Astrocyte (in vitro differentiated cells and primary cell): ENCODE results near the gene ASXL1. TPM values are rescaled to one million over a fixed set of nuclear protein-coding genes. Genes with fewer than 3 reads are reported as not detected.

Experiments
- DNase-seq: peaks from one replicate; pipeline ENCODE4 v3.0.0-alpha.2; 2010; ENCODE audit warnings: low read depth
- FAIRE-seq: peaks from 2 replicates; lab custom pipeline; 2011; peaks lifted over from hg19 to GRCh38; lab: Jason Lieb, UNC
- H2AFZ ChIP-seq: 2 replicates; pipeline ENCODE4 v1.6.0; 2012; ENCODE audit warnings: low read depth, low read length, inconsistent platforms
- H3K27ac ChIP-seq: 2 replicates; pipeline ENCODE4 v1.5.1; 2011; ENCODE audit warnings: low read depth, low read length, inconsistent platforms
- H3K27me3 ChIP-seq: 2 replicates; pipeline ENCODE4 v1.6.0; 2011; ENCODE audit warnings: low read length, inconsistent platforms; ENCODE audit not compliant: insufficient read depth
- H3K36me3 ChIP-seq: 2 replicates; pipeline ENCODE4 v1.5.1; 2011; ENCODE audit warnings: low read length, inconsistent platforms; ENCODE audit not compliant: insufficient read depth
- H3K4me1 ChIP-seq: 2 replicates; pipeline ENCODE4 v1.5.1; 2011; ENCODE audit warnings: low read length, inconsistent platforms; ENCODE audit not compliant: insufficient read depth
- H3K4me2 ChIP-seq: 2 replicates; pipeline ENCODE4 v1.6.0; 2012; ENCODE audit warnings: low read length, inconsistent platforms
- H3K4me3 ChIP-seq: 2 replicates; pipeline ENCODE4 v1.5.1; 2011; ENCODE audit warnings: low read depth, mild to moderate bottlenecking, low read length, inconsistent platforms; ENCODE audit not compliant: insufficient read depth
- H3K79me2 ChIP-seq: 2 replicates; pipeline ENCODE4 v1.6.0; 2012; ENCODE audit warnings: mild to moderate bottlenecking, low read length, inconsistent platforms; ENCODE audit not compliant: insufficient read depth
- H3K9ac ChIP-seq: 2 replicates; pipeline ENCODE4 v1.6.0; 2012; ENCODE audit warnings: mild to moderate bottlenecking, low read length, inconsistent platforms
- H3K9me3 ChIP-seq: 2 replicates; pipeline ENCODE4 v1.5.1; 2012; ENCODE audit warnings: low read depth, mild to moderate bottlenecking, low read length, inconsistent platforms; ENCODE audit not compliant: insufficient read depth
- H4K20me1 ChIP-seq: 2 replicates; pipeline ENCODE4 v1.6.0; 2012; ENCODE audit warnings: low read length, inconsistent platforms; ENCODE audit not compliant: insufficient read depth
- H3K27ac Mint-ChIP-seq: one replicate; pipeline ENCODE4 v1.8.0; 2021; ENCODE audit warnings: mild to moderate bottlenecking, mixed read lengths; ENCODE audit not compliant: unreplicated experiment
- H3K27me3 Mint-ChIP-seq: one replicate; pipeline ENCODE4 v1.8.0; 2021; ENCODE audit warnings: low read depth, mixed read lengths; ENCODE audit not compliant: unreplicated experiment
- H3K36me3 Mint-ChIP-seq: one replicate; pipeline ENCODE4 v1.8.0; 2021; ENCODE audit warnings: low read depth, mixed read lengths; ENCODE audit not compliant: unreplicated experiment
- H3K4me1 Mint-ChIP-seq: one replicate; pipeline ENCODE4 v1.8.0; 2021; ENCODE audit warnings: low read depth, mixed read lengths; ENCODE audit not compliant: unreplicated experiment
- H3K4me3 Mint-ChIP-seq: one replicate; pipeline ENCODE4 v1.8.0; 2021; ENCODE audit warnings: mild to moderate bottlenecking, moderate library complexity, mixed read lengths; ENCODE audit not compliant: unreplicated experiment
- H3K9me3 Mint-ChIP-seq: one replicate; pipeline ENCODE4 v1.8.0; 2021; ENCODE audit warnings: mild to moderate bottlenecking, mixed read lengths; ENCODE audit not compliant: unreplicated experiment
- CTCF ChIP-seq: IDR thresholded peaks from 2 replicates; pipeline ENCODE4 v1.5.1; 2011; ENCODE audit warnings: low read depth, mild to moderate bottlenecking, inconsistent platforms, low read length, moderate library complexity; ENCODE audit not compliant: insufficient read depth
- EZH2 ChIP-seq: IDR thresholded peaks from 2 replicates; pipeline ENCODE4 v1.6.1; 2012; ENCODE audit warnings: mild to moderate bottlenecking, low read length, inconsistent platforms; ENCODE audit not compliant: insufficient read depth
- total RNA-seq: library from RNA; stranded (reverse); gene quantifications from 2 replicates; pipeline ENCODE4 v1.2.1, GENCODE V29; 2021

ASXL1 gene
- total RNA-seq, 1 donor from 2014 or later = 62.4 TPM

GRCh38 chr20:32457479-32457986 is 99.4 kb downstream of the ASXL1 start:
- Mint-ChIP-seq H3K36me3 (peaks cover 4% of the 10 kb centered on the region), H3K4me1 (peaks cover 9% of the 10 kb centered on the region), H3K27ac (no peak overlapping the region), H3K4me3 (peak overlapping the region; percentile 70), H3K27me3 (no peaks in the 10 kb centered on the region), H3K9me3 (no peaks in the 10 kb centered on the region)
- TF ChIP-seq CTCF (no peak), EZH2 (no peak)
- Histone ChIP-seq H3K4me3 (peak overlapping the region; percentile 39), H3K79me2 (peaks cover 79% of the 10 kb centered on the region), H3K36me3 (peaks cover 3% of the 10 kb centered on the region), H4K20me1 (peaks cover 81% of the 10 kb centered on the region), H3K9ac (peak overlapping the region; percentile 52), H3K4me1 (peaks cover 16% of the 10 kb centered on the region), H3K4me2 (peak overlapping the region; percentile 87), H3K27ac (peak overlapping the region; percentile 6), H3K27me3 (no peaks in the 10 kb centered on the region), H3K9me3 (no peaks in the 10 kb centered on the region), H2AFZ (peak overlapping the region; percentile 10)
- DNase-seq = peak; percentile 51
- FAIRE-seq = no peak

- TF ChIP-seq CTCF (no peak), EZH2 (no peak)
- Histone ChIP-seq H3K36me3 (peaks cover 3% of the 10 kb centered on the region), H3K4me2 (peak overlapping the region; percentile 87), H3K9me3 (no peaks in the 10 kb centered on the region), H3K4me3 (no peak overlapping the region), H4K20me1 (peaks cover 82% of the 10 kb centered on the region), H3K27me3 (no peaks in the 10 kb centered on the region), H3K27ac (no peak overlapping the region), H2AFZ (no peak overlapping the region), H3K4me1 (peaks cover 16% of the 10 kb centered on the region), H3K9ac (peak overlapping the region; percentile 52), H3K79me2 (peaks cover 86% of the 10 kb centered on the region)
- Mint-ChIP-seq H3K27ac (peak overlapping the region; percentile 42), H3K4me1 (peaks cover 9% of the 10 kb centered on the region), H3K4me3 (peak overlapping the region; percentile 70), H3K9me3 (no peaks in the 10 kb centered on the region), H3K36me3 (peaks cover 4% of the 10 kb centered on the region), H3K27me3 (no peaks in the 10 kb centered on the region)
- DNase-seq (no peak), FAIRE-seq (no peak)
Observed at GRCh38 chr20:32458061-32458836, 100.1 kb downstream of the ASXL1 start.

GRCh38 chr20:32458837-32459220 is 100.7 kb downstream of the ASXL1 start:
- no peak overlapping the region for H3K4me3 ChIP-seq
- Mint-ChIP-seq H3K4me3 (no peak overlapping the region), H3K36me3 (peaks cover 2% of the 10 kb centered on the region), H3K27ac (no peak overlapping the region), H3K4me1 (peaks cover 9% of the 10 kb centered on the region), H3K27me3 (no peaks in the 10 kb centered on the region), H3K9me3 (no peaks in the 10 kb centered on the region)
- peaks cover 21% of the 10 kb centered on the region for H3K4me1 ChIP-seq
- no peak overlapping the region for H3K9ac ChIP-seq
- DNase-seq (no peak), FAIRE-seq (no peak)
- H3K27me3 ChIP-seq = no peaks in the 10 kb centered on the region
- H3K36me3 ChIP-seq = peaks cover 3% of the 10 kb centered on the region
- TF ChIP-seq EZH2 (no peak), CTCF (no peak)
- H3K9me3 ChIP-seq = no peaks in the 10 kb centered on the region
- H2AFZ ChIP-seq = no peak overlapping the region
- peaks cover 84% of the 10 kb centered on the region for H4K20me1 ChIP-seq
- H3K4me2 ChIP-seq = no peak overlapping the region
- peaks cover 91% of the 10 kb centered on the region for H3K79me2 ChIP-seq
- H3K27ac ChIP-seq = no peak overlapping the region
